Neural cell (in vitro differentiated cells): ENCODE data around the gene L1CAM.

Experiments used
- EP300 ChIP-seq: fragments of 450-650 bp; conservative IDR thresholded peaks from 2 replicates; pipeline ENCODE4 v1.6.1; 2014; ENCODE audit warnings: antibody characterized with exemption, mild to moderate bottlenecking, moderate library complexity; ENCODE audit not compliant: poor library complexity, severe bottlenecking
- EZH2 ChIP-seq: fragments of 200-600, 300-800 bp; shearing (Covaris generic), sonication (generic); IDR thresholded peaks from 2 replicates; pipeline ENCODE4 v1.6.1; 2014; ENCODE audit warnings: antibody characterized with exemption, low read length, borderline replicate concordance, mild to moderate bottlenecking; ENCODE audit not compliant: insufficient read depth, poor library complexity, severe bottlenecking
- MXI1 ChIP-seq: fragments of 450-650 bp; conservative IDR thresholded peaks from 2 replicates; pipeline ENCODE4 v1.6.1; 2014; ENCODE audit warnings: antibody characterized with exemption, mild to moderate bottlenecking; ENCODE audit not compliant: poor library complexity, severe bottlenecking
- POLR2AphosphoS5 ChIP-seq: IDR thresholded peaks from 2 replicates; pipeline ENCODE4 v1.6.1; 2012
- SMC3 ChIP-seq: fragments of 450-650 bp; conservative IDR thresholded peaks from 2 replicates; pipeline ENCODE4 v1.6.1; 2014; ENCODE audit warnings: antibody characterized with exemption, mild to moderate bottlenecking, moderate library complexity; ENCODE audit not compliant: poor library complexity
- TF ChIP-seq, protein P1 (sequence below): fragments of 450-650 bp; IDR thresholded peaks from 2 replicates; pipeline ENCODE4 v1.5.1; 2014; ENCODE audit warnings: antibody characterized with exemption, mild to moderate bottlenecking, moderate library complexity; ENCODE audit not compliant: poor library complexity, severe bottlenecking

DNA sequence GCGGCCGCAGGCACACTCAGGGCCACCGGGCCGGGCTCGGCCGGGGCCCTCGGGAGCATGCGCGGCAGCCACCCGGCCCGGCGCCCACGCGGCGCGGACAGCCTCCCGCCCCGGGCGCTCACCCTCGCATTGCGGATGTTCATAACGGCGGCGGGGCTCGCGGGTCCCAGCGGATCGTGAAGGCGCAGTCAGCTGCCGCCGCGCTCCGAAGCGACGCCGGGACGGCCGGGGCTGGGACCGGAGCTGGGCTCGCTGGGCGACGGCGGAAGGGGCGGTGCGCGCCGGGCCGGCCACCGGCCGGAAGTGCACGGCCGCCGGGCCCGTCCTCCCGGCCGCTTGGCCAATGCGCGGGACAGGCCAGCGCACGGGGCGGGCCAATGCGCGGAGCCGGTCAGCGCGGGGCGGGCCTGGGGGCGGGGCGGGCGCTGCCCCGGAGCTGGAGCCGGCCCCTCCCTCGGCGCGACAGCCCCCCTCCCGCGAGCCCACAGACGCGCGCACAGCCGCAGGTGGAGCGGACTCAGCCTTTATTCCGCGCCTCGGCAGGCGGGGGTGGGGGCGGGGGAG, 48.9 kb upstream of the L1CAM start, which contains the start of gene NAA10:
- TF ChIP-seq MXI1 (peak; percentile 73), POLR2AphosphoS5 (peak; percentile 33), EP300 (no peak), SMC3 (peak; percentile 31), EZH2 (no peak)
- TF ChIP-seq, protein P1, sequence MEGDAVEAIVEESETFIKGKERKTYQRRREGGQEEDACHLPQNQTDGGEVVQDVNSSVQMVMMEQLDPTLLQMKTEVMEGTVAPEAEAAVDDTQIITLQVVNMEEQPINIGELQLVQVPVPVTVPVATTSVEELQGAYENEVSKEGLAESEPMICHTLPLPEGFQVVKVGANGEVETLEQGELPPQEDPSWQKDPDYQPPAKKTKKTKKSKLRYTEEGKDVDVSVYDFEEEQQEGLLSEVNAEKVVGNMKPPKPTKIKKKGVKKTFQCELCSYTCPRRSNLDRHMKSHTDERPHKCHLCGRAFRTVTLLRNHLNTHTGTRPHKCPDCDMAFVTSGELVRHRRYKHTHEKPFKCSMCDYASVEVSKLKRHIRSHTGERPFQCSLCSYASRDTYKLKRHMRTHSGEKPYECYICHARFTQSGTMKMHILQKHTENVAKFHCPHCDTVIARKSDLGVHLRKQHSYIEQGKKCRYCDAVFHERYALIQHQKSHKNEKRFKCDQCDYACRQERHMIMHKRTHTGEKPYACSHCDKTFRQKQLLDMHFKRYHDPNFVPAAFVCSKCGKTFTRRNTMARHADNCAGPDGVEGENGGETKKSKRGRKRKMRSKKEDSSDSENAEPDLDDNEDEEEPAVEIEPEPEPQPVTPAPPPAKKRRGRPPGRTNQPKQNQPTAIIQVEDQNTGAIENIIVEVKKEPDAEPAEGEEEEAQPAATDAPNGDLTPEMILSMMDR, result no peak
